GM23248 (cell line): Measurements from ENCODE around the gene AGMO. TPM values are rescaled to one million over a fixed set of nuclear protein-coding genes. Genes with fewer than 3 reads are reported as not detected.

ENCODE experiments used
- DNase-seq: peaks from one replicate; pipeline ENCODE4 v3.0.0-alpha.2; 2015
- H2AFZ ChIP-seq: fragments of 200-600 bp; sonication (generic); 2 replicates; pipeline ENCODE4 v1.6.1; 2016; ENCODE audit warnings: antibody characterized with exemption
- H3F3A ChIP-seq: fragments of 200-600 bp; sonication (generic); 2 replicates; pipeline ENCODE4 v1.6.1; 2016; ENCODE audit warnings: mild to moderate bottlenecking, antibody characterized with exemption, mixed run types; ENCODE audit not compliant: insufficient read depth
- H3K27ac ChIP-seq: fragments of 200-600 bp; sonication (generic); 2 replicates; pipeline ENCODE4 v1.5.1; 2016; ENCODE audit warnings: mild to moderate bottlenecking
- H3K27me3 ChIP-seq: fragments of 200-600 bp; sonication (generic); replicated peaks from 2 replicates; pipeline ENCODE4 v1.6.1; 2016; ENCODE audit warnings: mild to moderate bottlenecking; ENCODE audit not compliant: insufficient read depth
- H3K36me3 ChIP-seq: fragments of 200-600 bp; sonication (generic); 2 replicates; pipeline ENCODE4 v1.6.1; 2016; ENCODE audit warnings: low read depth, mild to moderate bottlenecking
- H3K4me1 ChIP-seq: fragments of 200-600 bp; sonication (generic); 2 replicates; pipeline ENCODE4 v1.6.1; 2016; ENCODE audit warnings: mild to moderate bottlenecking; ENCODE audit not compliant: insufficient read depth
- H3K4me2 ChIP-seq: fragments of 200-600 bp; sonication (generic); one replicate; pipeline ENCODE4 v1.6.1; 2016; ENCODE audit warnings: mild to moderate bottlenecking; ENCODE audit not compliant: unreplicated experiment
- H3K4me3 ChIP-seq: fragments of 200-600 bp; sonication (generic); 2 replicates; pipeline ENCODE4 v1.5.1; 2016; ENCODE audit warnings: mild to moderate bottlenecking
- H3K79me2 ChIP-seq: fragments of 200-600 bp; sonication (generic); 2 replicates; pipeline ENCODE4 v1.6.1; 2016; ENCODE audit warnings: mild to moderate bottlenecking; ENCODE audit not compliant: insufficient read depth
- H3K9ac ChIP-seq: fragments of 200-600 bp; sonication (generic); 2 replicates; pipeline ENCODE4 v1.6.1; 2016; ENCODE audit warnings: mild to moderate bottlenecking
- H3K9me2 ChIP-seq: fragments of 200-600 bp; sonication (generic); 2 replicates; pipeline ENCODE4 v1.6.1; 2016; ENCODE audit warnings: mixed run types, mild to moderate bottlenecking, moderate library complexity; ENCODE audit not compliant: insufficient read depth
- H3K9me3 ChIP-seq: fragments of 200-600 bp; sonication (generic); one replicate; pipeline ENCODE4 v1.6.1; 2017; ENCODE audit warnings: low read depth
- H4K20me1 ChIP-seq: fragments of 200-600 bp; sonication (generic); 2 replicates; pipeline ENCODE4 v1.6.0; 2016; ENCODE audit not compliant: insufficient read depth
- EZH2 ChIP-seq: fragments of 200-600 bp; sonication (generic); IDR thresholded peaks from 2 replicates; pipeline ENCODE4 v1.6.1; 2018; ENCODE audit warnings: antibody characterized with exemption, mild to moderate bottlenecking; ENCODE audit not compliant: insufficient read depth, poor library complexity, severe bottlenecking
- EZH2phosphoT487 ChIP-seq: fragments of 200-600 bp; sonication (generic); IDR thresholded peaks from 2 replicates; pipeline ENCODE4 v1.6.1; 2018; ENCODE audit warnings: antibody characterized with exemption, moderate library complexity, mild to moderate bottlenecking, low read depth; ENCODE audit not compliant: insufficient read depth
- WGBS, 2 experiments: methylation state at CpG; one replicate each; pipeline ENCODE4 v1.1.6; 2015 to 2017; ENCODE audit warnings: low lambda C conversion rate in 2 of 2, low coverage in 1 of 2; ENCODE audit errors: missing lambda C conversion rate in 2 of 2; 5-methylcytosine and 5-hydroxymethylcytosine counted together
- in situ Hi-C: fragments of 300-500 bp; cut with MboI; formaldehyde crosslinking; loops from 2 replicates; pipeline ENCODE4 v1.15.0; 2020
- polyA plus RNA-seq: library from polyadenylated mRNA; unstranded; fragments of >200 nt; fragmentation: Nextera tagmentation; extraction: Ambion mirVana; gene quantifications from 2 replicates; pipeline ENCODE4 v1.2.1, GENCODE V29; 2016
- total RNA-seq: library from RNA; depleted of rRNA; stranded (reverse); fragments of >200 nt; shearing (Covaris generic); gene quantifications from 2 replicates; pipeline ENCODE4 v1.2.3, GENCODE V29; 2014

Gene AGMO
- total and polyA plus RNA-seq, 2 experiments from 2014 or later = not detected

- no peaks in the 10 kb centered on the region for H3K9me3 ChIP-seq
- H3K79me2 ChIP-seq = no peaks in the 10 kb centered on the region
- H3K9ac ChIP-seq = no peak overlapping the region
- H3K9me2 ChIP-seq = no peaks in the 10 kb centered on the region
- H3F3A ChIP-seq = no peaks in the 10 kb centered on the region
- TF ChIP-seq EZH2 (no peak), EZH2phosphoT487 (no peak)
- H3K4me3 ChIP-seq = no peak overlapping the region
- no peaks in the 10 kb centered on the region for H3K36me3 ChIP-seq
- no peak overlapping the region for H2AFZ ChIP-seq
- no peaks in the 10 kb centered on the region for H3K4me1 ChIP-seq
- H3K27me3 ChIP-seq = no peaks in the 10 kb centered on the region
- in situ Hi-C loops = no loop called here
- no peak overlapping the region for H3K4me2 ChIP-seq
- no peak overlapping the region for H3K27ac ChIP-seq
- no peak for DNase-seq
- no peaks in the 10 kb centered on the region for H4K20me1 ChIP-seq
- WGBS, 2 experiments = 61 to 64% methylated on average over 4 of the region's 4 CpGs
Measured at GRCh38 chr7:15600298-15600697, 38.5 kb upstream of the AGMO start.

- Histone ChIP-seq H3K4me1 (no peaks in the 10 kb centered on the region), H3K9me2 (no peaks in the 10 kb centered on the region), H3K9me3 (no peaks in the 10 kb centered on the region), H3K79me2 (no peaks in the 10 kb centered on the region), H3K27ac (no peak overlapping the region), H3F3A (no peaks in the 10 kb centered on the region), H3K4me2 (no peak overlapping the region), H2AFZ (no peak overlapping the region), H3K36me3 (no peaks in the 10 kb centered on the region), H4K20me1 (no peaks in the 10 kb centered on the region), H3K27me3 (no peaks in the 10 kb centered on the region), H3K9ac (no peak overlapping the region), H3K4me3 (no peak overlapping the region)
- no peak for DNase-seq
- TF ChIP-seq EZH2phosphoT487 = no peak
- no peak for TF ChIP-seq EZH2
- 64% methylated on average over 5 of the region's 5 CpGs for WGBS, 2 experiments
- in situ Hi-C loops = no loop called here
Measured at GRCh38 chr7:15594461-15594860, 32.6 kb upstream of the AGMO start.

- in situ Hi-C loops = no loop called here
- no peak for DNase-seq
- no peaks in the 10 kb centered on the region for H3K4me1 ChIP-seq
- no peaks in the 10 kb centered on the region for H3K79me2 ChIP-seq
- no peaks in the 10 kb centered on the region for H3K9me3 ChIP-seq
- no peak overlapping the region for H3K4me2 ChIP-seq
- no peak overlapping the region for H3K4me3 ChIP-seq
- WGBS, 2 experiments = 47 to 57% methylated on average over 3 of the region's 3 CpGs
- no peaks in the 10 kb centered on the region for H3F3A ChIP-seq
- H3K36me3 ChIP-seq = no peaks in the 10 kb centered on the region
- no peaks in the 10 kb centered on the region for H3K9me2 ChIP-seq
- H3K27ac ChIP-seq = no peak overlapping the region
- no peak overlapping the region for H2AFZ ChIP-seq
- no peaks in the 10 kb centered on the region for H3K27me3 ChIP-seq
- TF ChIP-seq EZH2 (no peak), EZH2phosphoT487 (no peak)
- no peaks in the 10 kb centered on the region; the same call in 1 of the 2 replicates for H4K20me1 ChIP-seq
- no peak overlapping the region for H3K9ac ChIP-seq
Measured at GRCh38 chr7:15593382-15593781, 31.6 kb upstream of the AGMO start.

DNA sequence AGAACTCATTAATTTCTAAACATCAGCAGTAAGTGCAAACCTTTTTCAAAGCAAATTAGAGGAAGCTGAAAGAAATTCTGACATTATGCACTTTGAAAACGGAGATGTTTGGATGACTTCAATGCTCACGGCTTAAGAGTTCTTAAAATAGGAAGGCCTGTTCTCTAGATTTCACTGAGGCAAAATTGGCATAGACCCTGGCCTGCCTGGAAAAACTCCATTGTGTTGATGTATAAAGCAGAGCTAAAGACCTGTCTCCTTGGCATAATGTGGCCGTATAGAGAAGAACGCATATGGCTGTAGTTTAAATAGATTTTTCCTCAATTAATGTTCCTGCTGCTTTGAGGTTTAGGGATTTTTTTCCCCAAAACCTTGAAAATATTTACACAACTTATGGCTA lies 24.5 kb upstream of the AGMO start:
- Histone ChIP-seq H3K9ac (no peak overlapping the region), H3K79me2 (no peaks in the 10 kb centered on the region), H3F3A (no peaks in the 10 kb centered on the region), H3K9me3 (no peaks in the 10 kb centered on the region), H3K4me2 (no peak overlapping the region), H2AFZ (no peak overlapping the region), H3K4me1 (no peaks in the 10 kb centered on the region), H3K27me3 (no peaks in the 10 kb centered on the region), H3K4me3 (no peak overlapping the region), H3K36me3 (no peaks in the 10 kb centered on the region), H3K27ac (no peak overlapping the region), H4K20me1 (no peaks in the 10 kb centered on the region; the same call in 1 of the 2 replicates), H3K9me2 (no peaks in the 10 kb centered on the region; the same call in 1 of the 2 replicates)
- DNase-seq = no peak
- WGBS, 2 experiments = 53 to 63% methylated on average over 4 of the region's 4 CpGs
- in situ Hi-C loops = no loop called here
- TF ChIP-seq EZH2phosphoT487 (no peak), EZH2 (no peak)

DNA sequence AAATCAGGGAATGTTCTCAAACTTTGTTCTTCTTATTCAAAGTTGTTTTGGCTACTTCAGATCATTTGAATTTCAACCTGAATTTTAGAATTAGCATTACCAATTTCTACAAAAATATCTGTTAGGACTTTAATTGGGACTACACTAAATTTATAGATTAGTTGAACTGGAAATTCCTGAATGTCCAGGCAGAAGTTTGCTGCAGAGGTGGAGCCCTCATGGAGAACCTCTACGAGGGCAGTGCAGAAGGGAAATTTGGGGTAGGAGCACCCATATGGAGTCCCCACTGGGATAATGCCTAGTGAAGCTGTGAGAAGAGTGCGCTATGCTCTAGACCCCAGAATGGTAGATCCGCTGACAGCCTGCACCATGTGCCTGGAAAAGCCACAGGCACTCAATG lies 22.8 kb upstream of the AGMO start:
- no peak overlapping the region for H3K4me3 ChIP-seq
- no peaks in the 10 kb centered on the region for H3K79me2 ChIP-seq
- in situ Hi-C loops = no loop called here
- no peak overlapping the region for H3K4me2 ChIP-seq
- H3F3A ChIP-seq = no peaks in the 10 kb centered on the region
- 54 to 61% methylated on average over 3 of the region's 3 CpGs for WGBS, 2 experiments
- DNase-seq = no peak
- no peak overlapping the region for H3K27ac ChIP-seq
- no peaks in the 10 kb centered on the region for H3K36me3 ChIP-seq
- H3K9me2 ChIP-seq = no peaks in the 10 kb centered on the region; the same call in 1 of the 2 replicates
- no peaks in the 10 kb centered on the region; the same call in 1 of the 2 replicates for H4K20me1 ChIP-seq
- H2AFZ ChIP-seq = no peak overlapping the region
- no peaks in the 10 kb centered on the region for H3K27me3 ChIP-seq
- TF ChIP-seq EZH2phosphoT487 (no peak), EZH2 (no peak)
- H3K4me1 ChIP-seq = no peaks in the 10 kb centered on the region
- no peaks in the 10 kb centered on the region for H3K9me3 ChIP-seq
- H3K9ac ChIP-seq = no peak overlapping the region
